H9 (cell line): ENCODE results near the gene RAF1. TPM values are rescaled to one million over a fixed set of nuclear protein-coding genes. Genes with fewer than 3 reads are reported as not detected.

Experiments
- DNase-seq: peaks from one replicate; pipeline ENCODE4 v3.0.0-alpha.2; 2017
- H2AFZ ChIP-seq: one replicate; pipeline ENCODE4 v1.6.1; 2013; ENCODE audit warnings: mild to moderate bottlenecking, low read length, control low read depth, moderate library complexity
- H2AK5ac ChIP-seq: 2 replicates; pipeline ENCODE4 v1.6.1; 2013; ENCODE audit warnings: low read length, control low read depth, mixed read lengths; ENCODE audit not compliant: insufficient read length
- H2BK120ac ChIP-seq: one replicate; pipeline ENCODE4 v1.6.1; 2013; ENCODE audit warnings: low read depth, mild to moderate bottlenecking, low read length, control low read depth, inconsistent platforms; ENCODE audit not compliant: poor library complexity, severe bottlenecking
- H2BK12ac ChIP-seq: 2 replicates; pipeline ENCODE4 v1.6.1; 2013; ENCODE audit warnings: low read length, control low read depth, mixed read lengths, low read depth; ENCODE audit not compliant: insufficient read length
- H2BK15ac ChIP-seq: 2 replicates; pipeline ENCODE4 v1.6.1; 2013; ENCODE audit warnings: low read depth, low read length, control low read depth
- H2BK20ac ChIP-seq: one replicate; pipeline ENCODE4 v1.6.1; 2013; ENCODE audit warnings: low read depth, mild to moderate bottlenecking, low read length, control low read depth, inconsistent platforms; ENCODE audit not compliant: poor library complexity, severe bottlenecking
- H2BK5ac ChIP-seq: 2 replicates; pipeline ENCODE4 v1.6.1; 2013; ENCODE audit warnings: low read length, control low read depth, mixed read lengths; ENCODE audit not compliant: insufficient read length
- H3K14ac ChIP-seq: 2 replicates; pipeline ENCODE4 v1.6.1; 2013; ENCODE audit warnings: low read length, control low read depth; ENCODE audit not compliant: insufficient read depth
- H3K18ac ChIP-seq: 2 replicates; pipeline ENCODE4 v1.6.1; 2013; ENCODE audit warnings: low read depth, mild to moderate bottlenecking, mixed read lengths, low read length, control low read depth; ENCODE audit not compliant: insufficient read length
- H3K23ac ChIP-seq: 2 replicates; pipeline ENCODE4 v1.6.1; 2013; ENCODE audit warnings: low read length, control low read depth, mixed read lengths, low read depth; ENCODE audit not compliant: insufficient read length
- H3K23me2 ChIP-seq: 2 replicates; pipeline ENCODE4 v1.6.1; 2013; ENCODE audit warnings: low read depth, mild to moderate bottlenecking, mixed read lengths, low read length, control low read depth; ENCODE audit not compliant: insufficient read length, poor library complexity, severe bottlenecking
- H3K27ac ChIP-seq: 2 replicates; pipeline ENCODE4 v1.5.1; 2013; ENCODE audit warnings: low read length, control low read depth, mixed read lengths, low read depth; ENCODE audit not compliant: insufficient read length
- H3K27me3 ChIP-seq: 2 replicates; pipeline ENCODE4 v1.6.1; 2013; ENCODE audit warnings: low read length, control low read depth, inconsistent platforms; ENCODE audit not compliant: insufficient read depth
- H3K4ac ChIP-seq: 2 replicates; pipeline ENCODE4 v1.6.1; 2013; ENCODE audit warnings: low read depth, mild to moderate bottlenecking, control low read depth, inconsistent platforms, low read length, moderate library complexity
- H3K4me1 ChIP-seq: 2 replicates; pipeline ENCODE4 v1.6.1; 2013; ENCODE audit warnings: low read length, control low read depth, inconsistent platforms; ENCODE audit not compliant: insufficient read depth
- H3K4me2 ChIP-seq: 2 replicates; pipeline ENCODE4 v1.6.1; 2013; ENCODE audit warnings: low read length, control low read depth, mixed read lengths; ENCODE audit not compliant: insufficient read length, insufficient read depth
- H3K56ac ChIP-seq: 2 replicates; pipeline ENCODE4 v1.6.1; 2013; ENCODE audit warnings: low read depth, mild to moderate bottlenecking, mixed read lengths, low read length, control low read depth; ENCODE audit not compliant: insufficient read length
- H3K79me1 ChIP-seq: 2 replicates; pipeline ENCODE4 v1.6.1; 2013; ENCODE audit warnings: low read depth, mild to moderate bottlenecking, moderate library complexity, low read length, control low read depth, inconsistent platforms; ENCODE audit not compliant: insufficient read depth, poor library complexity, severe bottlenecking
- H3K79me2 ChIP-seq: 2 replicates; pipeline ENCODE4 v1.6.1; 2013; ENCODE audit warnings: low read length, control low read depth, inconsistent platforms; ENCODE audit not compliant: insufficient read depth
- H3K9ac ChIP-seq: 2 replicates; pipeline ENCODE4 v1.6.1; 2013; ENCODE audit warnings: low read length, control low read depth, mixed read lengths; ENCODE audit not compliant: insufficient read length; ENCODE audit errors: extremely low read depth
- H3K9me3 ChIP-seq: one replicate; pipeline ENCODE4 v1.6.1; 2013; ENCODE audit warnings: low read depth, low read length, inconsistent platforms; ENCODE audit not compliant: control insufficient read depth
- H3T11ph ChIP-seq: one replicate; pipeline ENCODE4 v1.6.1; 2013; ENCODE audit warnings: mild to moderate bottlenecking, low read length, control low read depth, inconsistent platforms
- H4K20me1 ChIP-seq: one replicate; pipeline ENCODE4 v1.6.1; 2013; ENCODE audit not compliant: control insufficient read depth, insufficient read length, insufficient read depth
- H4K5ac ChIP-seq: 2 replicates; pipeline ENCODE4 v1.6.1; 2013; ENCODE audit warnings: low read depth, mild to moderate bottlenecking, mixed read lengths, low read length, control low read depth; ENCODE audit not compliant: insufficient read length
- H4K8ac ChIP-seq: replicated peaks from 2 replicates; pipeline ENCODE4 v1.6.1; 2013; ENCODE audit warnings: low read length, control low read depth, mixed read lengths, low read depth; ENCODE audit not compliant: insufficient read length
- H4K91ac ChIP-seq: 2 replicates; pipeline ENCODE4 v1.6.1; 2013; ENCODE audit warnings: low read depth, mild to moderate bottlenecking, moderate library complexity, mixed read lengths, low read length, control low read depth; ENCODE audit not compliant: insufficient read length
- H3K27ac Mint-ChIP-seq, 3 experiments: 2 replicates in 2 of 3; 3 replicates in 1 of 3; pipeline ENCODE4 v1.8.0; 2020 to 2021; ENCODE audit warnings: mixed read lengths in 3 of 3, mild to moderate bottlenecking in 1 of 3, moderate library complexity in 1 of 3
- H3K27me3 Mint-ChIP-seq: 2 replicates; pipeline ENCODE4 v1.8.0; 2021; ENCODE audit warnings: low read depth, mild to moderate bottlenecking, moderate library complexity, mixed read lengths
- H3K36me3 Mint-ChIP-seq, 3 experiments: 2 replicates in 2 of 3; 3 replicates in 1 of 3; pipeline ENCODE4 v1.8.0; 2020 to 2021; ENCODE audit warnings: low read depth in 3 of 3, mixed read lengths in 3 of 3; ENCODE audit not compliant: insufficient read depth in 1 of 3
- H3K4me1 Mint-ChIP-seq, 2 experiments: 2 replicates each; pipeline ENCODE4 v1.8.0; 2020; ENCODE audit warnings: mixed read lengths in 2 of 2
- H3K4me3 Mint-ChIP-seq, 2 experiments: 2 replicates in 1 of 2; 3 replicates in 1 of 2; pipeline ENCODE4 v1.8.0; 2020 to 2021; ENCODE audit warnings: mild to moderate bottlenecking in 2 of 2, mixed read lengths in 2 of 2, moderate library complexity in 1 of 2
- H3K9me3 Mint-ChIP-seq, 2 experiments: 2 replicates in 1 of 2; 3 replicates in 1 of 2; pipeline ENCODE4 v1.8.0; 2020; ENCODE audit warnings: mild to moderate bottlenecking in 2 of 2, mixed read lengths in 2 of 2, moderate library complexity in 1 of 2
- WGBS: extraction: QIAGEN DNeasy Blood & Tissue Kit; methylation state at CpG from one replicate; pipeline ENCODE4 v1.1.7; 2013; ENCODE audit warnings: missing lambda C conversion rate, low lambda C conversion rate, mixed read lengths; ENCODE audit not compliant: insufficient read length; ENCODE audit errors: extremely low coverage; 5-methylcytosine and 5-hydroxymethylcytosine counted together
- total RNA-seq: library from RNA; stranded (reverse); gene quantifications from 2 replicates; pipeline ENCODE4 v1.2.1, GENCODE V29; 2021
- TF ChIP-seq, protein P1 (sequence below): fragments of 200-600 bp; sonication (generic); conservative IDR thresholded peaks from 3 replicates; pipeline ENCODE4 v1.8.0; 2021; ENCODE audit warnings: antibody characterized with exemption, mild to moderate bottlenecking

The RAF1 gene
- total RNA-seq, 1 experiment from 2014 or later = 112 TPM

DNA sequence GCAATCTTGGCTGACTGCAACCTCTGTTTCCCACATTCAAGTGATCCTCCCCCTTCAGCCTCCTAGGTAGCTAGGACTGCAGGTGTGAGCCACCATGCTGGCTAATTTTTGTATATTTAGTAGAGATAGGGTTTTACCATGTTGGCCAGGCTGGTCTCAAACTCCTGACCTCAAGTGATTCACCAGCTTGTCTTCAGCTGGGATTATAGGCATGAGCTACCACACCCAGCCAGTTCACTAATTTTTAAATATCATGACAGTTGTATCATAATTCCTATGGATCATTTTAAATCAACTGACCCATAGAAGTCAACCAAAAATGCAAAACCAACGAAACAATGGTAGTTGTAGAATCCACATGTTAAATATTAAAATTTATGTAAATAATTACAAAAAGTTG lies 35.1 kb downstream of the RAF1 start:
- Mint-ChIP-seq H3K27ac (no peak overlapping the region), H3K4me1 (peaks cover 18 to 20% of the 10 kb centered on the region in 2 experiments), H3K36me3 (peaks cover 0 to 2% (median 0%) of the 10 kb centered on the region in 3 experiments; a peak in 1 of 7 replicates), H3K9me3 (no peaks in the 10 kb centered on the region), H3K4me3 (no peak overlapping the region), H3K27me3 (no peaks in the 10 kb centered on the region)
- no peak overlapping the region for H3K9ac ChIP-seq
- no peak overlapping the region for H4K91ac ChIP-seq
- no peak overlapping the region for H2BK5ac ChIP-seq
- H4K20me1 ChIP-seq = peaks cover 3% of the 10 kb centered on the region
- H3K18ac ChIP-seq = no peak overlapping the region
- H3T11ph ChIP-seq = no peak overlapping the region
- TF ChIP-seq, protein P1, sequence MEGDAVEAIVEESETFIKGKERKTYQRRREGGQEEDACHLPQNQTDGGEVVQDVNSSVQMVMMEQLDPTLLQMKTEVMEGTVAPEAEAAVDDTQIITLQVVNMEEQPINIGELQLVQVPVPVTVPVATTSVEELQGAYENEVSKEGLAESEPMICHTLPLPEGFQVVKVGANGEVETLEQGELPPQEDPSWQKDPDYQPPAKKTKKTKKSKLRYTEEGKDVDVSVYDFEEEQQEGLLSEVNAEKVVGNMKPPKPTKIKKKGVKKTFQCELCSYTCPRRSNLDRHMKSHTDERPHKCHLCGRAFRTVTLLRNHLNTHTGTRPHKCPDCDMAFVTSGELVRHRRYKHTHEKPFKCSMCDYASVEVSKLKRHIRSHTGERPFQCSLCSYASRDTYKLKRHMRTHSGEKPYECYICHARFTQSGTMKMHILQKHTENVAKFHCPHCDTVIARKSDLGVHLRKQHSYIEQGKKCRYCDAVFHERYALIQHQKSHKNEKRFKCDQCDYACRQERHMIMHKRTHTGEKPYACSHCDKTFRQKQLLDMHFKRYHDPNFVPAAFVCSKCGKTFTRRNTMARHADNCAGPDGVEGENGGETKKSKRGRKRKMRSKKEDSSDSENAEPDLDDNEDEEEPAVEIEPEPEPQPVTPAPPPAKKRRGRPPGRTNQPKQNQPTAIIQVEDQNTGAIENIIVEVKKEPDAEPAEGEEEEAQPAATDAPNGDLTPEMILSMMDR = no peak
- peaks cover 3% of the 10 kb centered on the region; the same call in 1 of the 2 replicates for H3K4me1 ChIP-seq
- no CpG with 5 or more reads among the region's 1 CpG for WGBS
- no peak overlapping the region for H3K14ac ChIP-seq
- peaks cover 21% of the 10 kb centered on the region for H3K79me1 ChIP-seq
- no peaks in the 10 kb centered on the region for H3K9me3 ChIP-seq
- H3K23me2 ChIP-seq = no peaks in the 10 kb centered on the region
- H2BK12ac ChIP-seq = no peak overlapping the region
- H3K23ac ChIP-seq = no peak overlapping the region
- no peak overlapping the region for H4K8ac ChIP-seq
- H2BK20ac ChIP-seq = no peak overlapping the region
- no peak overlapping the region for H3K4ac ChIP-seq
- H3K27ac ChIP-seq = no peak overlapping the region
- no peaks in the 10 kb centered on the region for H3K27me3 ChIP-seq
- no peak overlapping the region for H4K5ac ChIP-seq
- no peak overlapping the region for H2BK120ac ChIP-seq
- H2AK5ac ChIP-seq = no peak overlapping the region
- DNase-seq = no peak
- no peak overlapping the region for H2AFZ ChIP-seq
- H3K79me2 ChIP-seq = peaks cover 46% of the 10 kb centered on the region
- H2BK15ac ChIP-seq = no peak overlapping the region
- no peak overlapping the region for H3K56ac ChIP-seq
- H3K4me2 ChIP-seq = no peak overlapping the region
